HG03045 (cell line): ENCODE results near the gene DDT.
"Not testable (repeated sequence)": the region's sequence is repeated elsewhere in the genome, so short reads cannot be mapped to it uniquely, and the experiment has no call there.

Experiments used
- ATAC-seq: cut with Tn5 transposase; IDR thresholded peaks from one replicate; pipeline ENCODE4 v1.9.1; 2021; ENCODE audit warnings: mild to moderate bottlenecking, moderate library complexity; ENCODE audit not compliant: unreplicated experiment

Gene DDT

GRCh38 chr22:23974345-23974744 lies at the start of gene DDT:
TSS of gene DDT (minus strand) at chr22:23974441. CDS start at chr22:23974414, 27 bp downstream.
- ATAC-seq = peak; percentile 87

GRCh38 chr22:24023204-24023789 lies 49.1 kb upstream of the DDT start:
- ATAC-seq = no peak

GRCh38 chr22:24021304-24021703 lies 47.1 kb upstream of the DDT start:
- ATAC-seq = no peak

GRCh38 chr22:24016156-24016555 lies 41.9 kb upstream of the DDT start:
- ATAC-seq = no peak

- no peak for ATAC-seq
Measured at GRCh38 chr22:24011735-24012068, 37.5 kb upstream of the DDT start.

- no peak for ATAC-seq
Measured at GRCh38 chr22:24010018-24010391, 35.8 kb upstream of the DDT start.

GRCh38 chr22:24009227-24010017 lies 35.2 kb upstream of the DDT start:
- no peak for ATAC-seq

- ATAC-seq = no peak
Measured at GRCh38 chr22:24008381-24009226, 34.4 kb upstream of the DDT start.

- ATAC-seq = no peak
Measured at GRCh38 chr22:24008022-24008283, 33.7 kb upstream of the DDT start.

- no peak for ATAC-seq
Measured at GRCh38 chr22:24007253-24008021, 33.2 kb upstream of the DDT start.

- ATAC-seq = no peak
Measured at GRCh38 chr22:24006914-24007214, 32.6 kb upstream of the DDT start.

GRCh38 chr22:24006207-24006913 lies 32.1 kb upstream of the DDT start:
- ATAC-seq = no peak

- no peak for ATAC-seq
Measured at GRCh38 chr22:24005201-24005600, 31.0 kb upstream of the DDT start, which contains the start of gene GSTT4. TSS of gene GSTT4 (minus strand) at chr22:24005453. CDS start at chr22:24005356, 97 bp downstream.

GRCh38 chr22:24003887-24004286 lies 29.6 kb upstream of the DDT start:
- ATAC-seq = no peak

- no peak for ATAC-seq
Measured at GRCh38 chr22:24002851-24003250, 28.6 kb upstream of the DDT start.

GRCh38 chr22:24002272-24002671 lies 28.0 kb upstream of the DDT start:
- no peak for ATAC-seq

GRCh38 chr22:24001314-24001713 lies 27.1 kb upstream of the DDT start:
- ATAC-seq = no peak

GRCh38 chr22:23999779-24000178 lies 25.5 kb upstream of the DDT start:
- ATAC-seq = not testable (repeated sequence)

GRCh38 chr22:23997092-23997491 lies 22.9 kb upstream of the DDT start:
- no peak for ATAC-seq

- ATAC-seq = not testable (repeated sequence)
Measured at GRCh38 chr22:23993581-23994177, 19.4 kb upstream of the DDT start.
